COR-L47 (cell line): ENCODE data around the gene VTCN1.
A peak's percentile ranks its signal among the peaks of the same experiment; 100 is the strongest.
"Not testable (repeated sequence)": the region's sequence is repeated elsewhere in the genome, so short reads cannot be mapped to it uniquely, and the experiment has no call there.

ENCODE experiments used
- DNase-seq: peaks from one replicate; lab custom pipeline; 2025; lab: John Stamatoyannopoulos, UW

Gene VTCN1

DNA sequence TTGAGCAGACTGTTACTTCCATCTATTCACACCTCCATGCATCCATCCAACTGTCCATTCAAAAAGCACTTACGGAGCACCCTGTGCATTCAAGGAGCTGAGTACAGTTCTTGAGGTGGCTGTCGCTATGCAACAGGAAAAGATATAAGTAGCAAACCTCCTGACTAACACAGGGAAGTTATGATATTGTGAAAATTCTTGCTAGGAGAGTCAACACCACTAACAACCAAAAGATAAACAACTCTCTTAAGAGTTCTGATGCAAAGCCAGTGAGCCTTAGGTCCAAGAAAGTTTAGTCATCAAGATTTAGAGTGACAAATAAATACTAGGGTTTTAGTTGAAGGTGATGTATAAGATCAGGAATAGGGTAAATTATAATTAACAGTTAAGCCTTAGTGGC is 44.7 kb downstream of the VTCN1 start:
- no peak for DNase-seq

DNA sequence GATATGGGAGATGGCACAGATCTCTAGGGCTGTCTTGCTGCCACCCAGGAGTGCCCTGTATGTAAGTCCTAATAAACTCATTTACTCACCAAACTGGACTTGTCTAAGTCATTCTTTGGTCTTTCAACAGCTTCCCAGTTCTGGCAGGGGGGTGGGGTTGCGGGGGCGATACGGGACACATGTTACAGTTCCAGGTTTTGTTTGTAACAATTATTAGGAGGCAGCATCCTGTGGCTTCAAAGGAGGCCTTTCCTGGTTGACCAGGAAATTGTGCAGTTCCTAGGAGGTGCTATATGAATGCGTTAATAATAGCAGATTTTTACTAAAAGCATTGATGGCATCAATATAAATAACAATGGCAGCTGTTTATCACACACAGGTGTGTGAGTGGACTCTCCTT is 46.5 kb downstream of the VTCN1 start:
- no peak for DNase-seq

DNA sequence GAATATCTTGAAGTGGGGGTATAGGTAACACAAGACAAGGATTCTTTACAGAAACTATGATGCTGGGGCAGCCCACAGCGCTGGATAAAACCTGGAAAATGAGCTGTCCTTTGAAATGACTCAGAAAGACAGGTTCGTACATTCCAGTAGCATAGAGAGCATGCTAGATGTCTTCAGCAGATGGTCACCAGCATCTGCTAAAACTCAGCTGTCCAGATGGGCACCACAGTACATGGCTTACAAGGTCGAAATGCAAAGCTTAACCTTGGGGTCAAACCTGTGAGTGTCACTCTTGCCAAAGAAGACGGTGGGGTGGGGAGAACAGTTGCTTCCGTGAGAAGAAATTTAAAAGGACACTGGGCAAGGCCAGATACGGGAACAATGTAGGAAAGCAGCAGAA is 47.9 kb downstream of the VTCN1 start:
- DNase-seq: no peak

DNA sequence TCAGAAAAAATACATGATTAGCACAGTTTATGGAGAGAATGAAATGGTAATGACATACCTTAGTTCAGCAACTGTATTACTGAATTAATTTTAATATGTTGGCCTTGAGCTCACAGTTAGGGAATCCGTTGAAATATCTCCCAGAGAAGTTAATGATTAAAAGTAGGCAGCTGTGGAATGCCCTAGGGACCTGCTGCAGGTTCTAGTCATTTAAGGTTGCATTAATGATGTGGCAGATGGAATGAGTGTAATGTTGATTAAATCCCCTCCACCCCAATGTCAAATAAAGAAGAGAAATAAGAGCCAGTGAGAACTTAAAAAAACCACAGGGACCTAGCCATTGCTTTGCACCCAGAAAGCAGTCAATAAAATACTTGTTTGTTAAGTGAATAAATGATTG is 48.8 kb downstream of the VTCN1 start:
- DNase-seq: no peak

DNA sequence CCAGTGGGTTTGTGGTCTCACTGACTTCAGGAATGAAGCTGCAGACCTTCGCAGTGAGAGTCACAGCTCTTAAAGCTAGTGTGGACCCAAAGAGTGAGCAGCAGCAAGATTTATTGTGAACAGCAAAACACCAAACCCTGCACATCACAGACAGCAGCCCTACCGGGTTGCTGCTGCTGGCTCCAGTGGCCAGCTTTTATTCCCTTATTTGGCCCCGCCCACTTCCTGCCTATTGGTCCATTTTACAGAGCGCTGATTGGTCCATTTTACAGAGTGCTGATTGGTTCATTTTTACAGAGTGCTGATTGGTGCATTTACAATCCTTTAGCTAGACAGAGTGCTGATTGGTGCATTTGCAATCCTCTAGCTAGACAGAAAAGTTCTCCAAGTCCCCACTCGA is 59.4 kb downstream of the VTCN1 start:
- not testable (repeated sequence) for DNase-seq

DNA sequence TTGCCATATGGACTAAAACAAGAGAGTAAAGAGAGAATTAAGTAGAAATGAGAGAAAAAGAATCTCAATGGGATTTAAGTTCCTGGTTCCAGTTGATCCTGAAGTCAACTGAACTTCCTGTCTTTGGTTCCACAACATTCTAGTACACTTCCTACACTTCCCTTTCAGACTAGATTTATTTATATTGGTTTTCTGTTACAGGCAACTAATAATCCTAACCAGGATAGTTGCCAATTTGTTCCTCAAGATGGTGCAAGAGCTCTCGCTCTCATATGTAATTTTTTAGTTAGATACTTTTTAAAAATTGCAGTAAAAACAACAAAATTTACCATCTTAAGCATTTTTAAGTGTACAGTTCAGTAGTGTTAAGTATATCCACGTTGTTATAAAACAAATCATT is 60.4 kb downstream of the VTCN1 start:
- no peak for DNase-seq

DNA sequence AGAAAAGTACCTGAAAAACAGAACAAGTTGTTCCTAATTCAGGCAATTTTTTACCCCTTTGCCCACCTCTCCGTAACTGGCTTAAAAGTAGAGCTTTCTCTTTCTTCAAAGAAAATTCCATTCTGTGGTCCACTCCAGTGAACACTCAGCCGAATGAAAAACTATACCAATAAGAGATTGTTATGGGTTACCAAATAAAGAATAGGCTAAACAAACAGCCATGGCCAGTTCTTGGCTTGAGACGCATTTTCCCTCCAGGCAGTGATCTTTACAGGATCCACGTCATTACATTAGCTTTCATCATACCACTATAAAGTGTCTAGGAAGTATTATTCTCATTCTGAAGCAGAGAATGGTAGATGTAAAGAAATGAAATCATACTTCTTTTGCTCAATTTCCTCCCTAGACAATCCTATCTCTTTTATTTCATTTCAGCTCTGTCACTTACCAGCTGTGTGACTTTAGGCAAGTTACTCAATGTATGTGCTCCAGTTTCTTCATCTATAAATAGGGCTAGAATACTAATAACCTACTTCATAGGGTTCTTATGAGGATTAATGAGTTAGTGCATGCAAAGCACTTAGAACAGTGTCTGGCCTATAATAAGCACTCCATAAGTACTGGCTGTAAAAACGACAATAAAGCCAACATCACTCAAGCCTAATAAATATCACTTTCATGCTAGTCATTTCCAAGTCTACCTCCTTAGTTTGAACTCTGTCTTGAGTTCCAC is 62.7 kb downstream of the VTCN1 start:
- DNase-seq: no peak

DNA sequence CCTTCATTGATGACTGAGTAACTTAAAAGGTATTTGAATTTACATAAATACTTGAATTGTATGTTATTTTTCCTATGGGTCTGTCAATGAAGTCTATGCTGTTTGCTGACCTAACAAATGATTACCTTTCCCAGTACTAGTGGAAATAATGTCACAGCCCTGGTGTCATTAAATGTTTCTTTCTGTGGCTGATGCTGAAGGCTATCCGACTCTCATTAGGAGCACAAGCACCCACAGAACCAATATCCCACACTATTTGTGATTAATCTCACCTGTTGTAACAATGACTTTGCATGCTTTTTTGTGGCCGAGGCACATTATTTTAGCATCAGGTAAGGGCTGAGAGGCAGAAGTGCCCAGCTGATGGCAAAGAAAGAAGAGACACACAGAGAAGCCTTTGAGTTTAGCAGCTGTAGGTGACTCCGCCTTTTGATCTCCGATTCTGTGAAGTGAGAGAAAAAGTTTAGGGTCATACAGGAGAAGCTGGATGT is 63.3 kb downstream of the VTCN1 start:
- no peak for DNase-seq

DNA sequence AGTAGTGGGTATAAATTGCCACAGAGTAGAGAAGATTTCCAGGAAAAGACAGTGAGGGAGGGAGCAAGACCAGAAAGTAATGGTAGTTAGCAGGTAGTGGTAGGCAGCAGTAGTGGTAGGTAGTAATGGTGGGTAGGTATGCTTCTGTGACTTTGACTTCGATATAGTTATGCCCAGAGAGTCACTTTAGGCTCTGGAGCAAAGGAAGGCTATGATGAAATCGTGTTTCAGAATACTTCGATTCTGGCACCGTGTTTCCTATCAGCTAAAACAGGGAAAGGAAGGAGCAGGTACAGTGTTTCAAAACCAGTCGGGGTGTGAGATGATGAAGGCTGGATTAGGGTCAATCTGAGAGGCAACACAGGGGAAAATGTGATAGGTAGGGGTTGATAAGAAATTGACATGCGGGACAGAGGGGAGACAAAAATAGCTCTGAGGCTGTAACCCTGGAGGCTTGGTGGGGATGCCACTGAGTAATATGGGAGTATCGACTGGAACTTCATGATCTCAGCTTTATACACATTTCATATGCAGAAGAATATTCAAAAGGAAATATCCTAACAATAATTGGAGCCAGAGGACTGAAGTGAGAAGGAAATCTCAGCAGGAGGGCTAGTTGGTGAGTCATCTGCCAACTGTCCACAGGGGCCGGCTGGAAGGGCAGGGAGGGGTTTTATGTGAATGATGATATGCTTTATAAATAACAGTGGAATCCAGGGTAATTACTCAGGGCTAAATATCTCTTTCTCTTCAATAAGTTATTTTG is 64.0 kb downstream of the VTCN1 start:
- DNase-seq: peak; percentile 44

DNA sequence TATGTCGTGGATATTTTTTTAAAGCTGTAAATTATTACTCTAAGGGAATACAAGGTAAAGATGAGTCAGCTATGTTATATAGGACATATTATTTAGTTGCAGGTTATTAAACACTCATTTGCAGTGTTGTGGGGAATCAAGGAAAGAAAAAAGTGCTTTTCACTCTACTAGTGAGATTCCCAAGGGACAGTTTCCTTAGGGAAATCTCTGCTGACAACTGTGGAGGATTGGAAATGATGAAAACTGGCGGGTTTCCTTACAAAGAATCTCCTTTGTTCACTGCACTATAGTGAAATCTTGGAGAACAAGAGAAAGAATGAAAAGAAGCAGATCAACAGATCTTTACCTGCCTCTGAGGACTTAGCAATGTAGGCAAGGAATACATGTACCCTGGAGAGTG is 64.7 kb downstream of the VTCN1 start:
- DNase-seq: no peak

DNA sequence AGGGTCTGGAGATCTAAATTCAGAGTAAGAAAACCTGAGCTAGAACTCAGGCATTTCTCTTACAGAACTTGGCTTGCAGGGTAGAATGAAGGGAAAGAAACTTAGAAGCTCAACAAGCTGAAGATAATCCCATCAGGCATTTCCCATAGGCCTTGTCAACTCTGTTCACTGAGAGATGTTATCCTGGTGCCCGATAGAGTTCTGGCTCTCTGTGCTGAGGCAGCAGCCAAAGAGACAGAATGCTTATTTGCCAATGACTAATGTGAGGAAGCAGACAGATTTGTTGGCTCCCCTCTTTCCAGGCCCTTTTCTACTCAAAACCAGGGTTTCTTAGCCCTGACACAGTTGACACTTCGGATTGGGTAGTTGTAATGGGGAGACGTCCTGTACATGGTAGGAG is 66.9 kb downstream of the VTCN1 start:
- no peak for DNase-seq

DNA sequence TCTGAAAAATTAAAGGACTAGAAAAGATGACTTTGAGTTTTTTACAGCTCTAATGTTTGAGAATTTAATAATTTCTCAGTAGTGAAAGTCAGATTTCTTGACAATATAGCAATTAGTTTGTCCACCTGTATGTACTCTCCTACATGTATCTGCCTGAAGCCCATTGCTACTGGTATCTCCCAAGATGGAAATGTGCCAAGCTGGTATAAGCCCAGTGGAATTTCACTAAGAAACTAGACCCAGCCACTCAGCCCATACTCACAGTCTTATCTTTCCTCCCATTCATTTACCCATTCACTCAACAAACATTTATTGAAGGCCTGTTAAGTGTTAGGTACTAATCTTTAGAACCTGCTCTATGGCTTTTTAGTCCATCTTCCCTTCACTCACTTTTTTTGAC is 67.6 kb downstream of the VTCN1 start:
- DNase-seq: no peak

DNA sequence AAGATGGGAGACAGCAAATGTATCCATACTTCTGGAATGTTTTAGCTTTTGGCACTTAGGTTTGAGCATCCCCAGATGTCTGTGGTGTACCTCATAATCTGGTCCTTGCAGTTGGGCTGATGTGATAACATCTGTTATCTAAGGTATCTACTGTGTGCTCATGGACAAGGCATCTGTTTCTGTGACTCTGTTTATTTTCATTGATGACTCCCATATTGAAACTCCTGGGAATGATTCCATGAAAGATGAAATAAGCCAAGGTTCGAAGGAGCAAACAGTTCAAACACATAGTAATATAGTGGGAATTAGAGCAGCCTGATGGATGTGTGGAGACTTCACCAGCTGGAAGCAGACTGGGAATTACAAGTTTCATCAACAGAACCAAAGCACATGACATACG is 68.5 kb downstream of the VTCN1 start:
- no peak for DNase-seq

DNA sequence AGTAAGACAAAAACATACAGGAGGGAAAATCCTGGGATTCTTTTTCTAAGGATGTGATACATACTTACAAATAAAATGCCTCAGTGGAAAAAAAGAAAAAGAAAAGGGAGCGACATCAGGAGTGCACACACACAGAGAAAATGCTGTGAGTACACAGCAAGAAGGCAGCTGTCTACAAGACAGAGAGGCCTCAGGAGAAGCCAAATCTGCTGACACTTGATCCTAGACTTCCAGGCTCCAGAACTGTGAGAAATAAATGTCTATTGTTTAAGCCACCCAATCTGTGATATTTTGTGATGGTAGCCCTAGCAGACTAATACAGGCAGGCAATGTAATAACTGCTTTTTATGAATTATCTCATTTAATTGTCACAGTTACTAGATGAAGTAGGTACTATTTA is 72.2 kb downstream of the VTCN1 start:
- no peak for DNase-seq

DNA sequence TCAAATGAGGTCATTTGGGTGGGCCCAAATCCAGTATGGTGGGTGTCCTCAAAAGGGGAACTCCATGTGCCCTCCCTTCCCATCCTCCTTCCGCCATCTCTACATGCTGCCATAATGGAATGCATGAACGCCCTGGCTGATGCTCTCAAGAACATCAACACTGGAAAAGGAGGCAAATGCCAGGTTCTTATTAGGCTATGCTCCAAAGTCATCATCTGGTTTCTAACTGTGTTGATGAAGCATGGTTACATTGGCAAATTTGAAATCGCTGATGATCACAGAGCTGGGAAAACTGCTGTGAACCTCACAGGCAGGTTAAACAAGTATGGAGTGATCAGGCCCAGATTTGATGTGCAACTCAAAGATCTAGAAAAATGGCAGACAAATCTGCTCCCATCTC is 72.6 kb downstream of the VTCN1 start:
- DNase-seq: no peak

DNA sequence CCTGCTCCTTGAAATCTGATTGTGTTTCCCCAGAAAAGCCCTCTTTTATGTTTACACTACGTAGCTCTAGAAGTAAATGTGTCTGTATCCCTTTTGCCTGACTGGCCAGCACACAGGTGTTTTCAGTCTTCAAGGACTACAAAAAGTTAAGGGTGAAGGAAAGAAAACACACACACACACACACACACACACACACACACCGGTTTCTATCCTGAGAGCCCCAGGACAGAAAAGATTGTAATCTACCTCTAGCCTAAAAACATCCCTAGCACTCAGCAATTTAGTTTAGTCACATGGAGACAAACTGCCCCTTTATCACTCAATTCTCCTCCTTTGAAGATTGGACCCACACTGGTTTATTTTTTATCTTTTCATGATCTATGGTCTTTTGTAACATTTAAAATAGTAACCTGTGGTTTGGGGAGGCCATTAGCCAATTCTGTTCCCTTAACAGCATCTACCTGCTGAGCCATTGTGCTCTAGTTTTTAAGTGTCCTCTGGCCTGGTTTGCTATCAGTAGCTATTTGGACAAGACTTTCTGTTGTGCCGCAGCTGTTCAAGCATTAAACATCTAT is 73.4 kb downstream of the VTCN1 start:
- no peak for DNase-seq

DNA sequence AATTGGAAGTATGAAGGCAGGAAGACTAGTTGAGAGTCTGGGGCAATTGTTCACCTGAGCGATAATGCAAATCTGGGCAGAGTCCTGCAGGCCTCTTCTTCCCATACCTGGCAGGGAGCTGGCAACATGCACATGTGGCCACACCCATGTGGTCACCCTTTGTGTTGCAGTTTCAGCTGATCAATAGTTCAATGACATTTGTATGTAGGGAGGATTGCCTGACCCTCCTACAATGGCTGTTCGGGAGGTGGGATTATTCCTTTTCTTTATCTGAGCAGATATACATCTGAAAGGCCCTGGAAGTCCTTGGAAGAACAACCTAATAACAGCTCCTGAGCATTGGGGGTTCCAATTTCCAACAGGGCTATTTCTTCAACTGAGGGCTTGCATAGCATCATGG is 74.0 kb downstream of the VTCN1 start:
- no peak for DNase-seq

DNA sequence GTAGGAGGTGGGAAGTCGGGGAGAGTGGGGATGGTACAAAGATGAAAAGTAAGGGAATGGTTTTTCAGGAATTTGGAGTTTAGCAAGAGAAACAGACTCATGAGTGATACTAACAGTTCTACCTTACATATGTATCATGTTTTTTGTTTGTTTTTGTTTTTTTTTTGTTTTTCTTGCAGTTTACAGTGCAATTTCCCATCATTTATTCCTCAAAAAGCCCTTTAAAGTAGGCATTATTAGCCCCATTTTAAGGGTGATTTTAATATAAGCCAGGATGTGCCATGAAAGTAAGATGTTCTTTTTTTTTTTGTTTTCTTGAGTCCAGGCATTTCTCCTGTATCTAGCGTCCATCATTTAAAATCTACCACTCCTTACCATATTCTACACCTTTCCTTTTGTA is 75.4 kb downstream of the VTCN1 start:
- no peak for DNase-seq

DNA sequence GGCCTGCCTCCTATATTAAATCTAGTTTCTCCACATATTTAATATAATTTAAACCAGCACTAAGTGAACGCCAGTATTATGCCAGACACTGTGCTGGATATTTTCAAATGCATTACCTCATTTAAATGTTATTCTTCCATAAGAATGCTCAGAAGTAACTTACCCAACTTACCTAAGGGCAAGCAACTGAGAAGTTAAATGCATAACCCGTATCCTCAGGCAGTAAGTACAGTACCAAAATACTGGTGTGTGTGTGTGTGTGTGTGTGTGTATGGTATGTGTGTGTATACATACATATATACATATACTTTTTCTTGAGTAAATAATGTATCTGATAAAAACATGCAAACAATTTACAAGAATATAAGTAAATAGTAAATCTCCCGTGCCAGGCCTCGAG is 80.2 kb downstream of the VTCN1 start:
- no peak for DNase-seq

DNA sequence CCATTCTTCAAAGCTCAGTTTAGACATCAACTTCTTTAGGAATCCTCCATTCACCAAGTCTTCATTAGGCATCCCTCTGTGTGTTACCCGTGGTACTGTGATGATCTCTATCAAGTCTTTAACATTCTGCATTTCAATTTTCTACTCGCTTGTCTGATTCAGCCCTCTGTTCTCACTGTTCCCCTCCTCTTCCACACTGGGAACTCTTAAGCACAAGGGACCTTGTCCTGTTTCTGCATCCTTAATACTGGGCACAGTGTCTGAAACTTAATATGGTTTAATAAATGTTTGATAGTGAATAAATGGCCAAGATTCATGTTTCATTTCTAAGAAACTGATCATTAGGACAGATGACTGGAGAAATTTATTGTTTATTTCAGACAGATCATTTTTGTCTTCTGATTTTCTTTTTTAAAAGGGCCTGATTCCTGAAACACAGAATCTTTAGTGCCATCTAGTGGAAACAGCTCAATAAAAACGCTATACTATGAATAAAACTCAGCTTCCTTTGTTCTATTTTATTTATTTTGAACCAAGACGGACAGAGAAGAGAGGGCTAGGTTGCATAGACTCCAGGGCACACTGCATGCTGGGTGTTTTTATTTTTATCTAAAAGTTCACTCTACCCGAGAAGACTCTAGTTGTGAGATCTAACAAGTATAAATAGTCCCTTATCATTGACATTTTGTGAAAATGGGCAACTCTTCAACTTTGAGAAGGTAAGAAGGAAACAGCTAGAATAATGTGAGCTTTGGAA is 82.2 kb downstream of the VTCN1 start:
- peak; percentile 34 for DNase-seq

DNA sequence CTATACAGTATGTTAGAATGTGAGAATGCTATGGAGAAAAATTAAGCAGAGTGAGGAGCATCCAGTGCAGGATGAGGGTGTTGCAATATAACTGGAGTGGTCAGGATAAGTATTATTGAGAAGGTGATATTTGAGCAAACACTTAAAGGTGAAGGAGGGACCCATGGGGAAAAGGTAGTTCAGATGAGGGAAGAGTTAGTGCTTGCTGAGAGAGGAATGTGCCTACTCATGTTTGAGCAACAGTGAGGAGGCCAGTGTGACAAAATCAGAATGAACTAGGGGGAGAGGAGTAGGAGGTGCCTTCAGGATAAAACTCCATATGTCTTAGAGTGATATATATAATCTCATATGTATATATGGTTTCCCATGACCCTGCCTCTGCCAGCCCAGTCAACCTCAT is 82.9 kb downstream of the VTCN1 start:
- no peak for DNase-seq

DNA sequence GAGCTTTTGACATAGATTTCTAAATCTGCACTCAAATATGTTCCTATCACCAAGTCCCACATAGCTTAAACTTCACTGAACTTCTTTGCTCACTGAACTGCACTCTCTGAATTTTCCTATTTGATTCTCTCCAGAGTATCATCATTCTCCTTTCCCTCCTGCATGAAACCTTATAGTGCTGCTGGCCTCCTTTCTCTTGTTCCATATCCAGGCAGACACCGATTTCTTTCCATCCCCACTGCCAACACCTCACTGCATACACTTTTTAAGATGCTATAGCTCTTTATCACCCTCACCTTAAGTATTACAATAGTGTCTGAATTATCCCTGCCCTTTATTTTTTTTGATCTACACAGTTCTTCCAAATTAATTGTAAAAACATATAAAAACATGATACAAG is 86.1 kb downstream of the VTCN1 start:
- DNase-seq: no peak

DNA sequence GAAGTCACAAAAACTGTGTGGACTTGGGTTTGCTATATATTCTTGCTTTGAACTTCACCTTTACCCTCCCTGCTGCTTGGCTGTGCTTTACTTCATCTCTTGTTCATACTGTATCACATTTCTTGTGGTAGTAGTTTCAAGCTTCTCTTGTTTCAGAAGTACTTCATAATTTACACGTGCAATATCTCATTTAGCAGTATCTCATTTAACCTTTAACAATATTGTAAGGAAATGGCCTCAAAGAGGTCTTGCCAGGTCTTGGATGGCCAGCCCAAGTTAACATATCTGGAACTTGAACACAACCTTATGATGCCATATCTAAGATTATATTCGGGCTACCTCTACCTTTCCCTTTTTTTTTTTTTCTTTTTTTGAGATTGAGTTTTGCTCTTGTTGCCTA is 87.5 kb downstream of the VTCN1 start:
- DNase-seq: no peak
